ENCODE measurements around the gene TM7SF2.

TM7SF2 gene

DNA sequence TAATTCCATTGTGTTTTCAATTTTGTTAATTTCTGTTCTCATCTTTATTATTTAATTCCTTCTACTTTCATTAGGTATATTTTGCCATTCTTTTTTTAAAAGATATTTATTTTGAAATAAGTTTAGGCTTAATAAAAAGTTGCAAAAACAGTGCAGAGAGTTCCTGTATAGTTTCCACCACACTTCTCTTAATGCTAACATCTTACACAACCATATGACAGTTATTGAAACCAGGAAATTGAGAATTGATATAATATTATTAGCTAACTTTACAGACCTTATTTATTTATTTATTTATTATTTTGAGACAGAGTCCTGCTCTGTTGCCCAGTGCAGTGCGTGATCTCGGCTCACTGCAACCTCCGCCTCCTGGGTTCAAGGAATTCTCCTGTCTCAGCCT, 44.6 kb downstream of the TM7SF2 start:
- DNase-seq (ENCODE audit: low read depth in 2 of 2), result no peak

GRCh38 chr11:65156926-65157325, 45.3 kb downstream of the TM7SF2 start:
- DNase-seq (ENCODE audit: low read depth in 2 of 2), result no peak

- no peak for DNase-seq (ENCODE audit: low read depth in 2 of 2)
These were observed 45.7 kb downstream of the TM7SF2 start for GRCh38 chr11:65157336-65157735.

- DNase-seq (ENCODE audit: low read depth in 2 of 2), result no peak
These were observed 47.3 kb downstream of the TM7SF2 start for GRCh38 chr11:65159012-65159411.

DNA sequence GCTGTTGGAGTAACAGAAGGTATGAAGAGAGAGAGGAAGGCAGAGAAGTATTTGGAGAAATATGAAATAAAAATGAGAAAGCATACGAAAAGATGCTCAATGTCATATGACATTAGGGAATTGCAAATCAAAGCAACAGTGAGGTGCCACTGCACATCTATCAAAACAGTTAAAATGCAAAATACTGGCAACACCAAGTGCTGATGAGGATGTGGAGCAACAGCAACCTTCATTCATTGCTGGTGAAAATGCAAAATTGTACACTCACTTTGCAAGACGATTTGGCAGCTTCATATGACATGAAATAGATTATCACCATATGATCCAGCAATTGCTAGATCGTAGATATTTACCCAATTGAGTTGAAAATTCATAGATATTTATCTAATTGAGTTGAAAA, 49.0 kb downstream of the TM7SF2 start:
- DNase-seq (ENCODE audit: low read depth in 2 of 2), result no peak

DNA sequence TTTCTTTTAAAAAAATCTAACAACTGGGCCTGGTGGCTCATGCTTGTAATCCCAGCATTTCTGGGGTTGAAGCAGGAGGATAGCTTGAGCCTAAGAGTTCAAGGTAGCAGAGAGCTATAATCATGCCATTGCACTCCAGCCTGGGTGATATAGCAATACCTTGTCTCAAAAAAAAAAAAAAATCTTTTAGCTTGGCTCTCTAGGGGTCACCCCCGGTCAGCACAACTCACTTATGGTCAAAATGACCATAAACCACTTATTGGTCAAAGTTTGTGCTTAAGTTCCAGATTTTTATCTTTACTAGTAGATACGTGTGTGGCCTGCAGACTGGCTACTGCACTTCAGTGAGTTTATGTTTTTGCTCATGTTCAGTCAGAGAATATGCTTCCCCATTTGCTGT, 52.0 kb downstream of the TM7SF2 start:
- no peak for DNase-seq (ENCODE audit: low read depth in 2 of 2)
